NB4 (cell line): Measurements from ENCODE around the gene NEFH.

Experiments used
- CTCF ChIP-seq: IDR thresholded peaks from one replicate; pipeline ENCODE4 v1.5.1; 2012; ENCODE audit warnings: low read depth, low read length
- MAX ChIP-seq: IDR thresholded peaks from 2 replicates; pipeline ENCODE4 v1.6.1; 2011; ENCODE audit warnings: low read depth, low read length
- MYC ChIP-seq: IDR thresholded peaks from 2 replicates; pipeline ENCODE4 v1.6.1; 2011; ENCODE audit warnings: low read depth, low read length
- POLR2A ChIP-seq: IDR thresholded peaks from 2 replicates; pipeline ENCODE4 v1.6.1; 2011; ENCODE audit warnings: mild to moderate bottlenecking; ENCODE audit not compliant: insufficient read length; ENCODE audit errors: extremely low read depth

- TF ChIP-seq POLR2A (no peak), MAX (no peak), CTCF (no peak), MYC (no peak)
Observed at GRCh38 chr22:29459773-29460172, 20.2 kb upstream of the NEFH start.
